Gastroesophageal sphincter (tissue), 4 donors: ENCODE data around the gene KLHL40. TPM values are rescaled to one million over a fixed set of nuclear protein-coding genes. Genes with fewer than 3 reads are reported as not detected.
A peak's percentile ranks its signal among the peaks of the same experiment; 100 is the strongest.

ENCODE experiments used
- ATAC-seq: fragments of 150-250 bp; one replicate; pipeline ENCODE4 v1.9.1; 2016; ENCODE audit warnings: mild to moderate bottlenecking, moderate library complexity
- H3K27ac ChIP-seq, 4 donors: fragments of 200-600 bp; sonication (generic) in 3 of 4; 1 replicate in 3 of 4; 2 replicates in 1 of 4; pipeline ENCODE4 v1.5.1; 2016 to 2019
- H3K27me3 ChIP-seq: fragments of 200-600 bp; sonication (generic); one replicate; pipeline ENCODE4 v1.5.1; 2019
- H3K36me3 ChIP-seq, 2 donors: fragments of 200-600 bp; sonication (generic); one replicate each; pipeline ENCODE4 v1.5.1; 2019; ENCODE audit warnings: control low read depth in 1 of 2
- H3K4me1 ChIP-seq, 3 donors: fragments of 200-600 bp; sonication (generic); 1 replicate in 2 of 3; 2 replicates in 1 of 3; pipeline ENCODE4 v1.5.1; 2016 to 2019; ENCODE audit warnings: control low read depth in 2 of 3
- H3K4me3 ChIP-seq, 2 donors: fragments of 200-600 bp; sonication (generic); one replicate each; pipeline ENCODE4 v1.5.1; 2019; ENCODE audit warnings: mild to moderate bottlenecking in 1 of 2, moderate library complexity in 1 of 2
- H3K9me3 ChIP-seq, 3 donors: fragments of 200-600 bp; sonication (generic); one replicate each; pipeline ENCODE4 v1.5.1; 2017 to 2019; ENCODE audit warnings: control low read depth in 2 of 3
- EP300 ChIP-seq: sonication (generic); formaldehyde crosslinking; IDR thresholded peaks from one replicate; pipeline ENCODE4 v1.6.1; 2017; ENCODE audit warnings: antibody characterized with exemption, mild to moderate bottlenecking
- POLR2A ChIP-seq, 2 donors: fragments of 450-650 bp; IDR thresholded peaks; one replicate each; pipeline ENCODE4 v1.6.1; 2017; ENCODE audit warnings: antibody characterized with exemption in 2 of 2, mild to moderate bottlenecking in 2 of 2, moderate library complexity in 1 of 2
- POLR2AphosphoS5 ChIP-seq: sonication (generic); formaldehyde crosslinking; IDR thresholded peaks from one replicate; pipeline ENCODE4 v1.6.1; 2017; ENCODE audit warnings: antibody characterized with exemption
- WGBS, 2 donors: methylation state at CpG; one replicate each; pipeline ENCODE4 v1.1.5; 2018; ENCODE audit warnings: low coverage in 1 of 2; 5-methylcytosine and 5-hydroxymethylcytosine counted together
- total RNA-seq, 4 donors: library from RNA; depleted of rRNA; stranded (reverse); fragments of >200 nt; gene quantifications; one replicate each; pipeline ENCODE4 v1.1.0, GENCODE V29; 2016
- TF ChIP-seq, protein P1 (sequence below), 4 experiments: fragments of 200-600 bp in 2 of 4; fragments of 450-650 bp in 2 of 4; sonication (generic) in 1 of 4; IDR thresholded peaks; one replicate each; pipeline ENCODE4 v1.5.1; 2017 to 2019; ENCODE audit warnings: antibody characterized with exemption in 4 of 4, mild to moderate bottlenecking in 2 of 4, moderate library complexity in 2 of 4

KLHL40 gene
- total RNA-seq, 4 donors from 2014 or later = not detected

DNA sequence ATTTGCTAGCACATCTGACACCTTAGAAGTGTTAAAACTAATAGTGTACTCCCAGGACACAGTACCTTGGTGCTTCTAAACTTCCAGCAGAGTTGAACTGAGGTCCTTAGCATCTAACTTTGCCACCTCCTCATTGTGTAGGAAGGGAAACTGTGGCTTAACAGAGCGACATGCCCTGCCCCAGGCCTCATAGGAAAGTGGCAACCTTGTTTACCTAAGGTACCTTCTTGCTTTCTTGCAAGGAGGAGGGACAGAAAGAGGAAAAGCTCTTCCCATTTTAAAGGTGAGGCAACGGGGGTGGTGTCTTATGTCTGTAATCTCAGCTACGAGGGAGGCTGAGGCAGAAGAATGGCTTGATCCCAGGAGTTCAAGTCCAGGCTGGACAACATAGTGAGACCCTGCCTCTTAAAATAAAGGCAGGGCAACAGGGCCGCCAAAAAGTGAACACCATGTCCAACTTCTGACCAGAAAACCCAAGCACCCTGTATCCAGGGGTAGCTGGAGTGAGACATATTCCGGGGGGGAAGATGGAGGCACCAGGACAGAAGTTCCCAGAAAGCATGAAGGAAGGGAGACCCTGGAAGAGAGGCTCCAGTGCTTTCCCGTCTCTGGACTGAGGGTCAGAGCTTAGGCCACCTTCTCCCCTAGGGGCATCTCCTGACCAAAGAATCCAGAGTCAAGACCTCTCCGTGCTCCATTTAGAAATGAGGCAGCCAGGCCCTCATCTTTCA is 540 bp upstream of the KLHL40 start:
- ATAC-seq = no peak
- H3K4me3 ChIP-seq = no peak overlapping the region
- TF ChIP-seq, protein P1, sequence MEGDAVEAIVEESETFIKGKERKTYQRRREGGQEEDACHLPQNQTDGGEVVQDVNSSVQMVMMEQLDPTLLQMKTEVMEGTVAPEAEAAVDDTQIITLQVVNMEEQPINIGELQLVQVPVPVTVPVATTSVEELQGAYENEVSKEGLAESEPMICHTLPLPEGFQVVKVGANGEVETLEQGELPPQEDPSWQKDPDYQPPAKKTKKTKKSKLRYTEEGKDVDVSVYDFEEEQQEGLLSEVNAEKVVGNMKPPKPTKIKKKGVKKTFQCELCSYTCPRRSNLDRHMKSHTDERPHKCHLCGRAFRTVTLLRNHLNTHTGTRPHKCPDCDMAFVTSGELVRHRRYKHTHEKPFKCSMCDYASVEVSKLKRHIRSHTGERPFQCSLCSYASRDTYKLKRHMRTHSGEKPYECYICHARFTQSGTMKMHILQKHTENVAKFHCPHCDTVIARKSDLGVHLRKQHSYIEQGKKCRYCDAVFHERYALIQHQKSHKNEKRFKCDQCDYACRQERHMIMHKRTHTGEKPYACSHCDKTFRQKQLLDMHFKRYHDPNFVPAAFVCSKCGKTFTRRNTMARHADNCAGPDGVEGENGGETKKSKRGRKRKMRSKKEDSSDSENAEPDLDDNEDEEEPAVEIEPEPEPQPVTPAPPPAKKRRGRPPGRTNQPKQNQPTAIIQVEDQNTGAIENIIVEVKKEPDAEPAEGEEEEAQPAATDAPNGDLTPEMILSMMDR (IDR thresholded peaks at IDR 0.05) = no peak
- TF ChIP-seq POLR2AphosphoS5 (no peak), POLR2A (IDR thresholded peaks at IDR 0.05) (no peak), EP300 (no peak)
- H3K27me3 ChIP-seq = peaks cover 20% of the 10 kb centered on the region
- H3K9me3 ChIP-seq = no peaks in the 10 kb centered on the region
- no peaks in the 10 kb centered on the region for H3K36me3 ChIP-seq
- peak overlapping the region in 3 of 4 donors; percentile 50 to 64 (median 58) for H3K27ac ChIP-seq
- WGBS, 2 donors = 84 to 85% methylated on average over 4 to 5 of the region's 7 CpGs
- peaks cover 0 to 34% (median 18%) of the 10 kb centered on the region in 3 donors for H3K4me1 ChIP-seq

DNA sequence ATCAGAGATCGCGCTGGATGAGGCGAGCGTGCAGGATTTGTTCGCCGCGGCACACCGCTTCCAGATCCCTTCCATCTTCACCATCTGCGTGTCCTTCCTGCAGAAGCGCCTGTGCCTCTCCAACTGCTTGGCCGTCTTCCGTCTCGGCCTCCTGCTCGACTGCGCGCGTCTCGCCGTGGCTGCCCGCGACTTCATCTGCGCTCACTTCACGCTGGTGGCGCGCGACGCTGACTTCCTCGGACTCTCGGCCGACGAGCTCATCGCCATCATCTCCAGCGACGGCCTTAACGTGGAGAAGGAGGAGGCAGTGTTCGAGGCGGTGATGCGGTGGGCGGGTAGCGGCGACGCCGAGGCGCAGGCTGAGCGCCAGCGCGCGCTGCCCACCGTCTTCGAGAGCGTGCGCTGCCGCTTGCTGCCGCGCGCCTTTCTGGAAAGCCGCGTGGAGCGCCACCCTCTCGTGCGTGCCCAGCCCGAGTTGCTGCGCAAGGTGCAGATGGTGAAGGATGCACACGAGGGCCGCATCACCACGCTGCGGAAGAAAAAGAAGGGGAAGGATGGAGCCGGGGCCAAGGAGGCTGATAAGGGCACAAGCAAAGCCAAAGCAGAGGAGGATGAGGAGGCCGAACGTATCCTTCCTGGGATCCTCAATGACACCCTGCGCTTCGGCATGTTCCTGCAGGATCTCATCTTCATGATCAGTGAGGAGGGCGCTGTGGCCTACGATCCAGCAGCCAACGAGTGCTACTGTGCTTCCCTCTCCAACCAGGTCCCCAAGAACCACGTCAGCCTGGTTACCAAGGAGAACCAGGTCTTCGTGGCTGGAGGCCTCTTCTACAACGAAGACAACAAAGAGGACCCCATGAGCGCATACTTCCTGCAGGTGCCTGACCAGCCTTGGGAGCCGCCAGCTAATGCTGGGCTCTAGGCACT is 819 bp downstream of the KLHL40 start:
- Histone ChIP-seq H3K9me3 (no peaks in the 10 kb centered on the region), H3K27me3 (peaks cover 20% of the 10 kb centered on the region), H3K4me1 (peaks cover 0 to 34% (median 18%) of the 10 kb centered on the region in 3 donors), H3K27ac (peak overlapping the region in 1 of 4 donors; percentile 9), H3K36me3 (no peaks in the 10 kb centered on the region), H3K4me3 (peak overlapping the region in 1 of 2 donors; percentile 34)
- ATAC-seq = no peak
- 23 to 95% methylated on average over 4 to 17 of the region's 80 CpGs for WGBS, 2 donors
- TF ChIP-seq, protein P1 (IDR thresholded peaks at IDR 0.05) = no peak
- TF ChIP-seq POLR2AphosphoS5 = no peak
- no peak for TF ChIP-seq POLR2A (IDR thresholded peaks at IDR 0.05)
- no peak for TF ChIP-seq EP300

DNA sequence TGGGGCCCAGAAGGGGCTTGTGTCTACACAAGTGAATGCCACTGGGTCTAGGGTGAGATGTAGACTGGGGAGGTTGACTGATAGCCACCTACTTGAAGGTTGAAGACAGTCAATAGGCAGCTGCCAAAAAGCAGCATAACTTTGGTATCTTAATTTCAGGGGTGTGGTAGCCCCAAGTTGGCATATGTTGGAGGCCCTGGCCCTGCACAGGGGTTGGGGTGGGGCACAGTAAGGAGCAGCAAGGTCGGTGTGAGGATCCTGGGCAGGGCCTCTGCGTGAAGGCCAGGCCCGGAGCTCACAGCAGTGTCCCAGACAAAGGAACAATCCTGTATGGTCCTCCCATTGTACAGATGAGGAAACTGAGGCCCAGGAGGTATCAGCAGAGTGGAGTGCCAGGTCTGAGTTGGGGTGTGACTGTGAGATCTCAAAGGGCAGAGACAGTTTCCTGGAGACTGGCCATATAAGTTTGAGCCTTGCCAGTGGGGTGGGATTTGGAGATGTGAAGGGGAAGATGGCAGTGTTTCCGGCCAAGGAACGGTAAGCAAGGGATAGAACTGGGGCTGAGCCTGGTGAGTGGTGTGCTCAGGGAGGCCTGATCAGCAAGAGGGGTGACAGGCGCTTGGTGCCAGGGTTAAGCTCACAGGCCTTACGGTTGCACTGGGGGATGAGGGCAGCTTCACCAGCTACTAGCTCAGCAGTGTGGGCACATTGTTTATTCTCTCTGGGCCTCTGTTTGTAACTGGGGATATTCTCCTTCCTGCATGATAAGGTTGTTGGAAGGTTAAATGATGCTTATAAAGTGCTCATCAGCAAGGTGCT is 1.7 kb downstream of the KLHL40 start:
- peaks cover 20% of the 10 kb centered on the region for H3K27me3 ChIP-seq
- WGBS, 2 donors = 90% methylated on average over 2 of the region's 7 CpGs; no CpG with 5 or more reads in 1 of the 2 donors
- TF ChIP-seq EP300 (no peak), POLR2A (IDR thresholded peaks at IDR 0.05) (no peak), POLR2AphosphoS5 (no peak)
- TF ChIP-seq, protein P1 (IDR thresholded peaks at IDR 0.05) = no peak
- ATAC-seq = no peak
- no peak overlapping the region for H3K27ac ChIP-seq
- peaks cover 0 to 34% (median 18%) of the 10 kb centered on the region in 3 donors for H3K4me1 ChIP-seq
- H3K36me3 ChIP-seq = no peaks in the 10 kb centered on the region
- no peak overlapping the region for H3K4me3 ChIP-seq
- no peaks in the 10 kb centered on the region for H3K9me3 ChIP-seq

DNA sequence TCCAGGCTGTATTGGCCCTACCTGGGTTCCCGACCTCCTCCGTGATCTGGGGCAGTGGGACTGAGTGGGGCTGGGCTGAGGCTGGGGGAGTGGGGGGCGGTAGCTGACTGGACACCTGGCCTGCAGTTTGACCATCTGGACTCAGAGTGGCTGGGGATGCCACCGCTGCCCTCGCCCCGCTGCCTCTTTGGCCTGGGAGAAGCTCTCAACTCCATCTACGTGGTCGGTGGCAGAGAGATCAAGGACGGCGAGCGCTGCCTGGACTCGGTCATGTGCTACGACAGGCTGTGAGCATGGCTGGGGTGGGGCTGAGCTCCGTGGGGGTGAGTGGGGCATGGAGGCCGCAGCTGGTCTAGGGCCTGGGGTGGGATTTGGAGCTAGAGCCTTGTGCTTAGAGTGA is 2.7 kb downstream of the KLHL40 start:
- Histone ChIP-seq H3K27me3 (peaks cover 20% of the 10 kb centered on the region), H3K4me3 (no peak overlapping the region), H3K4me1 (peaks cover 0 to 34% (median 18%) of the 10 kb centered on the region in 3 donors), H3K36me3 (no peaks in the 10 kb centered on the region), H3K27ac (no peak overlapping the region), H3K9me3 (no peaks in the 10 kb centered on the region)
- TF ChIP-seq POLR2AphosphoS5 (no peak), EP300 (no peak), POLR2A (IDR thresholded peaks at IDR 0.05) (no peak)
- TF ChIP-seq, protein P1 (IDR thresholded peaks at IDR 0.05) = no peak
- whole genome bisulfite sequencing, 2 donors = no CpG with 5 or more reads among the region's 15 CpGs
- ATAC-seq = no peak
